ENCODE measurements around the gene DOK6. TPM values are rescaled to one million over a fixed set of nuclear protein-coding genes. Genes with fewer than 3 reads are reported as not detected.

The DOK6 gene
- total RNA-seq, 1 experiment from 2014 or later: 4.1 TPM

- TF ChIP-seq, protein P1, sequence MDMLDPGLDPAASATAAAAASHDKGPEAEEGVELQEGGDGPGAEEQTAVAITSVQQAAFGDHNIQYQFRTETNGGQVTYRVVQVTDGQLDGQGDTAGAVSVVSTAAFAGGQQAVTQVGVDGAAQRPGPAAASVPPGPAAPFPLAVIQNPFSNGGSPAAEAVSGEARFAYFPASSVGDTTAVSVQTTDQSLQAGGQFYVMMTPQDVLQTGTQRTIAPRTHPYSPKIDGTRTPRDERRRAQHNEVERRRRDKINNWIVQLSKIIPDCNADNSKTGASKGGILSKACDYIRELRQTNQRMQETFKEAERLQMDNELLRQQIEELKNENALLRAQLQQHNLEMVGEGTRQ (CRISPR knock-in tag; IDR thresholded peaks at IDR 0.05): no peak
- no peak for TF ChIP-seq FOXJ3 (CRISPR knock-in tag; IDR thresholded peaks at IDR 0.05; ENCODE audit: borderline replicate concordance)
- TF ChIP-seq, protein P2, sequence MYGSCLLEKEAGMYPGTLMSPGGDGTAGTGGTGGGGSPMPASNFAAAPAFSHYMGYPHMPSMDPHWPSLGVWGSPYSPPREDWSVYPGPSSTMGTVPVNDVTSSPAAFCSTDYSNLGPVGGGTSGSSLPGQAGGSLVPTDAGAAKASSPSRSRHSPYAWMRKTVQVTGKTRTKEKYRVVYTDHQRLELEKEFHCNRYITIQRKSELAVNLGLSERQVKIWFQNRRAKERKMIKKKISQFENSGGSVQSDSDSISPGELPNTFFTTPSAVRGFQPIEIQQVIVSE (CRISPR knock-in tag; IDR thresholded peaks at IDR 0.05; ENCODE audit: borderline replicate concordance): no peak
- no peak for TF ChIP-seq MXD4 (CRISPR knock-in tag; IDR thresholded peaks at IDR 0.05; ENCODE audit: borderline replicate concordance)
- no peak for TF ChIP-seq ZNF317 (CRISPR knock-in tag; IDR thresholded peaks at IDR 0.05; ENCODE audit: borderline replicate concordance, low read depth)
- TF ChIP-seq KAT7 (CRISPR knock-in tag; IDR thresholded peaks at IDR 0.05; ENCODE audit: borderline replicate concordance): no peak
- TF ChIP-seq, protein P3, sequence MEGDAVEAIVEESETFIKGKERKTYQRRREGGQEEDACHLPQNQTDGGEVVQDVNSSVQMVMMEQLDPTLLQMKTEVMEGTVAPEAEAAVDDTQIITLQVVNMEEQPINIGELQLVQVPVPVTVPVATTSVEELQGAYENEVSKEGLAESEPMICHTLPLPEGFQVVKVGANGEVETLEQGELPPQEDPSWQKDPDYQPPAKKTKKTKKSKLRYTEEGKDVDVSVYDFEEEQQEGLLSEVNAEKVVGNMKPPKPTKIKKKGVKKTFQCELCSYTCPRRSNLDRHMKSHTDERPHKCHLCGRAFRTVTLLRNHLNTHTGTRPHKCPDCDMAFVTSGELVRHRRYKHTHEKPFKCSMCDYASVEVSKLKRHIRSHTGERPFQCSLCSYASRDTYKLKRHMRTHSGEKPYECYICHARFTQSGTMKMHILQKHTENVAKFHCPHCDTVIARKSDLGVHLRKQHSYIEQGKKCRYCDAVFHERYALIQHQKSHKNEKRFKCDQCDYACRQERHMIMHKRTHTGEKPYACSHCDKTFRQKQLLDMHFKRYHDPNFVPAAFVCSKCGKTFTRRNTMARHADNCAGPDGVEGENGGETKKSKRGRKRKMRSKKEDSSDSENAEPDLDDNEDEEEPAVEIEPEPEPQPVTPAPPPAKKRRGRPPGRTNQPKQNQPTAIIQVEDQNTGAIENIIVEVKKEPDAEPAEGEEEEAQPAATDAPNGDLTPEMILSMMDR (IDR thresholded peaks at IDR 0.05): no peak
- TF ChIP-seq HMGXB4 (CRISPR knock-in tag; IDR thresholded peaks at IDR 0.05): no peak
- no peak for TF ChIP-seq FOXK1 (CRISPR knock-in tag; IDR thresholded peaks at IDR 0.05)
- TF ChIP-seq GRHL2 (CRISPR knock-in tag; IDR thresholded peaks at IDR 0.05; ENCODE audit: insufficient replicate concordance, severe bottlenecking): no peak
- TF ChIP-seq, protein P4, sequence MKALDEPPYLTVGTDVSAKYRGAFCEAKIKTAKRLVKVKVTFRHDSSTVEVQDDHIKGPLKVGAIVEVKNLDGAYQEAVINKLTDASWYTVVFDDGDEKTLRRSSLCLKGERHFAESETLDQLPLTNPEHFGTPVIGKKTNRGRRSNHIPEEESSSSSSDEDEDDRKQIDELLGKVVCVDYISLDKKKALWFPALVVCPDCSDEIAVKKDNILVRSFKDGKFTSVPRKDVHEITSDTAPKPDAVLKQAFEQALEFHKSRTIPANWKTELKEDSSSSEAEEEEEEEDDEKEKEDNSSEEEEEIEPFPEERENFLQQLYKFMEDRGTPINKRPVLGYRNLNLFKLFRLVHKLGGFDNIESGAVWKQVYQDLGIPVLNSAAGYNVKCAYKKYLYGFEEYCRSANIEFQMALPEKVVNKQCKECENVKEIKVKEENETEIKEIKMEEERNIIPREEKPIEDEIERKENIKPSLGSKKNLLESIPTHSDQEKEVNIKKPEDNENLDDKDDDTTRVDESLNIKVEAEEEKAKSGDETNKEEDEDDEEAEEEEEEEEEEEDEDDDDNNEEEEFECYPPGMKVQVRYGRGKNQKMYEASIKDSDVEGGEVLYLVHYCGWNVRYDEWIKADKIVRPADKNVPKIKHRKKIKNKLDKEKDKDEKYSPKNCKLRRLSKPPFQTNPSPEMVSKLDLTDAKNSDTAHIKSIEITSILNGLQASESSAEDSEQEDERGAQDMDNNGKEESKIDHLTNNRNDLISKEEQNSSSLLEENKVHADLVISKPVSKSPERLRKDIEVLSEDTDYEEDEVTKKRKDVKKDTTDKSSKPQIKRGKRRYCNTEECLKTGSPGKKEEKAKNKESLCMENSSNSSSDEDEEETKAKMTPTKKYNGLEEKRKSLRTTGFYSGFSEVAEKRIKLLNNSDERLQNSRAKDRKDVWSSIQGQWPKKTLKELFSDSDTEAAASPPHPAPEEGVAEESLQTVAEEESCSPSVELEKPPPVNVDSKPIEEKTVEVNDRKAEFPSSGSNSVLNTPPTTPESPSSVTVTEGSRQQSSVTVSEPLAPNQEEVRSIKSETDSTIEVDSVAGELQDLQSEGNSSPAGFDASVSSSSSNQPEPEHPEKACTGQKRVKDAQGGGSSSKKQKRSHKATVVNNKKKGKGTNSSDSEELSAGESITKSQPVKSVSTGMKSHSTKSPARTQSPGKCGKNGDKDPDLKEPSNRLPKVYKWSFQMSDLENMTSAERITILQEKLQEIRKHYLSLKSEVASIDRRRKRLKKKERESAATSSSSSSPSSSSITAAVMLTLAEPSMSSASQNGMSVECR (CRISPR knock-in tag; IDR thresholded peaks at IDR 0.05; ENCODE audit: borderline replicate concordance): no peak
- TF ChIP-seq NFE2L1 (CRISPR knock-in tag; IDR thresholded peaks at IDR 0.05): no peak
- TF ChIP-seq SOX15 (CRISPR knock-in tag; IDR thresholded peaks at IDR 0.05): no peak
These were observed 438.1 kb downstream of the DOK6 start (continued) for GRCh38 chr18:69838620-69839411.

DNA sequence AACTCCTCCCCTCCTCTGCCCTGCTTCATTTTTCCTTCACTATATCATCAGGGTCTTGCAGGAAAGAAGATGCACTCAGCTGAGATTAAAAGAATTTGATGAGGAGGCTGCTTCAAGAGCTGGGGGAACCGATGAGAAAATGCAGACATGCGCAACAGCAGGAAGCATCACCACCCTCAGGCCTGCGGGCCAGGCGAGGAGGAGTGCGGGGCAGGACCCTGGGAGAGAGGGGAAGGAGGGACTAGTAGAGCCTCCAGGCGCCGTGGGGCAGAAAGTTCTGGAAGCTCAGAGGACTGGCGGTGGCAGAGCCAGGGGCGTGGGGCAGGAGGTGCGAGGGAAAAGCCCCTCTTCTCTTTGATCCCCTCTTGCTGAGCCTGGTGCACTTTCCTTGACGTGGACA, 438.8 kb downstream of the DOK6 start:
- no peaks in the 10 kb centered on the region for H3K27me3 Mint-ChIP-seq (ENCODE audit: low read depth)
- no peak for TF ChIP-seq GABPB1 (CRISPR knock-in tag; IDR thresholded peaks at IDR 0.05)
- TF ChIP-seq ZNF263 (CRISPR knock-in tag; IDR thresholded peaks at IDR 0.05; ENCODE audit: low read depth): no peak
- TF ChIP-seq SP1 (CRISPR knock-in tag; conservative IDR thresholded peaks at IDR 0.05): 0 out of 2 replicates have a peak, but pooled peaks have one; percentile 5
- no peak for TF ChIP-seq STAT6 (CRISPR knock-in tag; conservative IDR thresholded peaks at IDR 0.05; ENCODE audit: low read depth)
- TF ChIP-seq NR2C2 (CRISPR knock-in tag; IDR thresholded peaks at IDR 0.05): no peak
- TF ChIP-seq ELF4 (CRISPR knock-in tag; IDR thresholded peaks at IDR 0.05; ENCODE audit: low read depth): no peak
- no peak for TF ChIP-seq MYBL2 (CRISPR knock-in tag; IDR thresholded peaks at IDR 0.05)
- ATAC-seq (peak; percentile 1; the same call in 1 of the 2 replicates), DNase-seq (ENCODE audit: low spot score) (no peak)
- no peaks in the 10 kb centered on the region for H3K36me3 Mint-ChIP-seq
- POLR2A ChIA-PET: no interaction called here
- H3K9me3 Mint-ChIP-seq: 0 out of 2 replicates have a peak, but pooled peaks cover 3% of the 10 kb centered on the region
- no peak overlapping the region; the same call in 1 of the 2 replicates for H3K27ac Mint-ChIP-seq
- H3K4me3 Mint-ChIP-seq: no peak overlapping the region
- peaks cover 8% of the 10 kb centered on the region for H3K4me1 Mint-ChIP-seq
- CTCF ChIA-PET: no interaction called here

All from WTC11 (cell line).